H9 (cell line): Measurements from ENCODE around the gene EMP3. TPM values are rescaled to one million over a fixed set of nuclear protein-coding genes. Genes with fewer than 3 reads are reported as not detected.

Experiments
- DNase-seq: peaks from one replicate; pipeline ENCODE4 v3.0.0-alpha.2; 2017
- H2AFZ ChIP-seq: one replicate; pipeline ENCODE4 v1.6.1; 2013; ENCODE audit warnings: mild to moderate bottlenecking, low read length, control low read depth, moderate library complexity
- H2AK5ac ChIP-seq: 2 replicates; pipeline ENCODE4 v1.6.1; 2013; ENCODE audit warnings: low read length, control low read depth, mixed read lengths; ENCODE audit not compliant: insufficient read length
- H2BK120ac ChIP-seq: one replicate; pipeline ENCODE4 v1.6.1; 2013; ENCODE audit warnings: low read depth, mild to moderate bottlenecking, low read length, control low read depth, inconsistent platforms; ENCODE audit not compliant: poor library complexity, severe bottlenecking
- H2BK12ac ChIP-seq: 2 replicates; pipeline ENCODE4 v1.6.1; 2013; ENCODE audit warnings: low read length, control low read depth, mixed read lengths, low read depth; ENCODE audit not compliant: insufficient read length
- H2BK15ac ChIP-seq: 2 replicates; pipeline ENCODE4 v1.6.1; 2013; ENCODE audit warnings: low read depth, low read length, control low read depth
- H2BK20ac ChIP-seq: one replicate; pipeline ENCODE4 v1.6.1; 2013; ENCODE audit warnings: low read depth, mild to moderate bottlenecking, low read length, control low read depth, inconsistent platforms; ENCODE audit not compliant: poor library complexity, severe bottlenecking
- H2BK5ac ChIP-seq: 2 replicates; pipeline ENCODE4 v1.6.1; 2013; ENCODE audit warnings: low read length, control low read depth, mixed read lengths; ENCODE audit not compliant: insufficient read length
- H3K14ac ChIP-seq: 2 replicates; pipeline ENCODE4 v1.6.1; 2013; ENCODE audit warnings: low read length, control low read depth; ENCODE audit not compliant: insufficient read depth
- H3K18ac ChIP-seq: 2 replicates; pipeline ENCODE4 v1.6.1; 2013; ENCODE audit warnings: low read depth, mild to moderate bottlenecking, mixed read lengths, low read length, control low read depth; ENCODE audit not compliant: insufficient read length
- H3K23ac ChIP-seq: 2 replicates; pipeline ENCODE4 v1.6.1; 2013; ENCODE audit warnings: low read length, control low read depth, mixed read lengths, low read depth; ENCODE audit not compliant: insufficient read length
- H3K23me2 ChIP-seq: 2 replicates; pipeline ENCODE4 v1.6.1; 2013; ENCODE audit warnings: low read depth, mild to moderate bottlenecking, mixed read lengths, low read length, control low read depth; ENCODE audit not compliant: insufficient read length, poor library complexity, severe bottlenecking
- H3K27ac ChIP-seq: 2 replicates; pipeline ENCODE4 v1.5.1; 2013; ENCODE audit warnings: low read length, control low read depth, mixed read lengths, low read depth; ENCODE audit not compliant: insufficient read length
- H3K27me3 ChIP-seq: 2 replicates; pipeline ENCODE4 v1.6.1; 2013; ENCODE audit warnings: low read length, control low read depth, inconsistent platforms; ENCODE audit not compliant: insufficient read depth
- H3K4ac ChIP-seq: 2 replicates; pipeline ENCODE4 v1.6.1; 2013; ENCODE audit warnings: low read depth, mild to moderate bottlenecking, control low read depth, inconsistent platforms, low read length, moderate library complexity
- H3K4me1 ChIP-seq: 2 replicates; pipeline ENCODE4 v1.6.1; 2013; ENCODE audit warnings: low read length, control low read depth, inconsistent platforms; ENCODE audit not compliant: insufficient read depth
- H3K4me2 ChIP-seq: 2 replicates; pipeline ENCODE4 v1.6.1; 2013; ENCODE audit warnings: low read length, control low read depth, mixed read lengths; ENCODE audit not compliant: insufficient read length, insufficient read depth
- H3K56ac ChIP-seq: 2 replicates; pipeline ENCODE4 v1.6.1; 2013; ENCODE audit warnings: low read depth, mild to moderate bottlenecking, mixed read lengths, low read length, control low read depth; ENCODE audit not compliant: insufficient read length
- H3K79me1 ChIP-seq: 2 replicates; pipeline ENCODE4 v1.6.1; 2013; ENCODE audit warnings: low read depth, mild to moderate bottlenecking, moderate library complexity, low read length, control low read depth, inconsistent platforms; ENCODE audit not compliant: insufficient read depth, poor library complexity, severe bottlenecking
- H3K79me2 ChIP-seq: 2 replicates; pipeline ENCODE4 v1.6.1; 2013; ENCODE audit warnings: low read length, control low read depth, inconsistent platforms; ENCODE audit not compliant: insufficient read depth
- H3K9ac ChIP-seq: 2 replicates; pipeline ENCODE4 v1.6.1; 2013; ENCODE audit warnings: low read length, control low read depth, mixed read lengths; ENCODE audit not compliant: insufficient read length; ENCODE audit errors: extremely low read depth
- H3K9me3 ChIP-seq: one replicate; pipeline ENCODE4 v1.6.1; 2013; ENCODE audit warnings: low read depth, low read length, inconsistent platforms; ENCODE audit not compliant: control insufficient read depth
- H3T11ph ChIP-seq: one replicate; pipeline ENCODE4 v1.6.1; 2013; ENCODE audit warnings: mild to moderate bottlenecking, low read length, control low read depth, inconsistent platforms
- H4K20me1 ChIP-seq: one replicate; pipeline ENCODE4 v1.6.1; 2013; ENCODE audit not compliant: control insufficient read depth, insufficient read length, insufficient read depth
- H4K5ac ChIP-seq: 2 replicates; pipeline ENCODE4 v1.6.1; 2013; ENCODE audit warnings: low read depth, mild to moderate bottlenecking, mixed read lengths, low read length, control low read depth; ENCODE audit not compliant: insufficient read length
- H4K8ac ChIP-seq: replicated peaks from 2 replicates; pipeline ENCODE4 v1.6.1; 2013; ENCODE audit warnings: low read length, control low read depth, mixed read lengths, low read depth; ENCODE audit not compliant: insufficient read length
- H4K91ac ChIP-seq: 2 replicates; pipeline ENCODE4 v1.6.1; 2013; ENCODE audit warnings: low read depth, mild to moderate bottlenecking, moderate library complexity, mixed read lengths, low read length, control low read depth; ENCODE audit not compliant: insufficient read length
- H3K27ac Mint-ChIP-seq, 3 experiments: 2 replicates in 2 of 3; 3 replicates in 1 of 3; pipeline ENCODE4 v1.8.0; 2020 to 2021; ENCODE audit warnings: mixed read lengths in 3 of 3, mild to moderate bottlenecking in 1 of 3, moderate library complexity in 1 of 3
- H3K27me3 Mint-ChIP-seq: 2 replicates; pipeline ENCODE4 v1.8.0; 2021; ENCODE audit warnings: low read depth, mild to moderate bottlenecking, moderate library complexity, mixed read lengths
- H3K36me3 Mint-ChIP-seq, 3 experiments: 2 replicates in 2 of 3; 3 replicates in 1 of 3; pipeline ENCODE4 v1.8.0; 2020 to 2021; ENCODE audit warnings: low read depth in 3 of 3, mixed read lengths in 3 of 3; ENCODE audit not compliant: insufficient read depth in 1 of 3
- H3K4me1 Mint-ChIP-seq, 2 experiments: 2 replicates each; pipeline ENCODE4 v1.8.0; 2020; ENCODE audit warnings: mixed read lengths in 2 of 2
- H3K4me3 Mint-ChIP-seq, 2 experiments: 2 replicates in 1 of 2; 3 replicates in 1 of 2; pipeline ENCODE4 v1.8.0; 2020 to 2021; ENCODE audit warnings: mild to moderate bottlenecking in 2 of 2, mixed read lengths in 2 of 2, moderate library complexity in 1 of 2
- H3K9me3 Mint-ChIP-seq, 2 experiments: 2 replicates in 1 of 2; 3 replicates in 1 of 2; pipeline ENCODE4 v1.8.0; 2020; ENCODE audit warnings: mild to moderate bottlenecking in 2 of 2, mixed read lengths in 2 of 2, moderate library complexity in 1 of 2
- CTCF ChIP-seq: fragments of 200-600 bp; sonication (generic); conservative IDR thresholded peaks from 3 replicates; pipeline ENCODE4 v1.8.0; 2021; ENCODE audit warnings: antibody characterized with exemption, mild to moderate bottlenecking
- WGBS: extraction: QIAGEN DNeasy Blood & Tissue Kit; methylation state at CpG from one replicate; pipeline ENCODE4 v1.1.7; 2013; ENCODE audit warnings: missing lambda C conversion rate, low lambda C conversion rate, mixed read lengths; ENCODE audit not compliant: insufficient read length; ENCODE audit errors: extremely low coverage; 5-methylcytosine and 5-hydroxymethylcytosine counted together
- total RNA-seq: library from RNA; stranded (reverse); gene quantifications from 2 replicates; pipeline ENCODE4 v1.2.1, GENCODE V29; 2021

The EMP3 gene
- total RNA-seq, 1 experiment from 2014 or later: 9.6 TPM

- H4K5ac ChIP-seq: no peak overlapping the region
- H3K4me2 ChIP-seq: no peak overlapping the region
- H3K23me2 ChIP-seq: no peaks in the 10 kb centered on the region
- no peaks in the 10 kb centered on the region for H3K9me3 Mint-ChIP-seq
- H3T11ph ChIP-seq: no peak overlapping the region
- H3K4me1 Mint-ChIP-seq: peaks cover 5 to 23% of the 10 kb centered on the region in 2 experiments; a peak in 3 of 4 replicates
- H3K4me1 ChIP-seq: no peaks in the 10 kb centered on the region; the same call in 1 of the 2 replicates
- 0 out of 2 replicates have a peak, but pooled peaks cover 1% of the 10 kb centered on the region for H3K79me2 ChIP-seq
- H3K4ac ChIP-seq: no peak overlapping the region
- no peak overlapping the region for H3K23ac ChIP-seq
- H3K18ac ChIP-seq: no peak overlapping the region
- no peak overlapping the region for H2BK15ac ChIP-seq
- H3K27ac Mint-ChIP-seq: no peak overlapping the region
- H2BK120ac ChIP-seq: no peak overlapping the region
- H2BK5ac ChIP-seq: no peak overlapping the region
- no peak for DNase-seq
- no peak overlapping the region for H3K14ac ChIP-seq
- no peak overlapping the region for H2AK5ac ChIP-seq
- H3K9ac ChIP-seq: no peak overlapping the region
- peaks cover 35% of the 10 kb centered on the region for H3K27me3 Mint-ChIP-seq
- H2AFZ ChIP-seq: no peak overlapping the region
- H2BK20ac ChIP-seq: no peak overlapping the region
- H3K27ac ChIP-seq: no peak overlapping the region
- no peaks in the 10 kb centered on the region; the same call in 1 of the 2 replicates for H3K27me3 ChIP-seq
- no peaks in the 10 kb centered on the region for H3K9me3 ChIP-seq
- no peak overlapping the region for H4K91ac ChIP-seq
- no peaks in the 10 kb centered on the region for H4K20me1 ChIP-seq
- no CpG with 5 or more reads among the region's 14 CpGs for WGBS
- H3K79me1 ChIP-seq: no peaks in the 10 kb centered on the region
- no peak overlapping the region for H2BK12ac ChIP-seq
- no peak for TF ChIP-seq CTCF
- H4K8ac ChIP-seq: no peak overlapping the region
- H3K4me3 Mint-ChIP-seq: no peak overlapping the region
- H3K56ac ChIP-seq: no peak overlapping the region
- no peaks in the 10 kb centered on the region for H3K36me3 Mint-ChIP-seq
Observed at GRCh38 chr19:48368936-48369335, 43.6 kb downstream of the EMP3 start.
